ENCODE measurements around the gene RFWD3.
"Not testable (repeated sequence)": the region's sequence is repeated elsewhere in the genome, so short reads cannot be mapped to it uniquely, and the experiment has no call there.

Gene RFWD3

GRCh38 chr16:74660383-74660782, 6.3 kb downstream of the RFWD3 start:
- no peak for DNase-seq

GRCh38 chr16:74659041-74659440, 7.6 kb downstream of the RFWD3 start:
- DNase-seq: no peak

GRCh38 chr16:74657870-74658642, 8.6 kb downstream of the RFWD3 start:
- no peak for DNase-seq

- no peak for DNase-seq
Observed at GRCh38 chr16:74654536-74655050, 12.1 kb downstream of the RFWD3 start.

GRCh38 chr16:74652883-74653282, 13.8 kb downstream of the RFWD3 start:
- DNase-seq: not testable (repeated sequence)

GRCh38 chr16:74652249-74652648, 14.4 kb downstream of the RFWD3 start:
- no peak for DNase-seq

GRCh38 chr16:74651841-74652240, 14.8 kb downstream of the RFWD3 start:
- no peak for DNase-seq

GRCh38 chr16:74650966-74651567, 15.6 kb downstream of the RFWD3 start:
- DNase-seq: no peak

- DNase-seq: no peak
Observed at GRCh38 chr16:74649839-74650504, 16.7 kb downstream of the RFWD3 start.

GRCh38 chr16:74641969-74642368, 24.7 kb downstream of the RFWD3 start:
- no peak for DNase-seq

- no peak for DNase-seq
Observed at GRCh38 chr16:74637742-74638453, 28.8 kb downstream of the RFWD3 start.

GRCh38 chr16:74635303-74635702, 31.4 kb downstream of the RFWD3 start:
- DNase-seq: no peak

GRCh38 chr16:74633686-74634085, 33.0 kb downstream of the RFWD3 start:
- DNase-seq: no peak

- no peak for DNase-seq
Observed at GRCh38 chr16:74627506-74628220, 39.0 kb downstream of the RFWD3 start.

- no peak for DNase-seq
Observed at GRCh38 chr16:74626741-74627416, 39.8 kb downstream of the RFWD3 start.

GRCh38 chr16:74625500-74626350, 41.0 kb downstream of the RFWD3 start:
- DNase-seq: no peak

GRCh38 chr16:74623839-74624235, 42.8 kb downstream of the RFWD3 start:
- no peak for DNase-seq

- DNase-seq: no peak
Observed at GRCh38 chr16:74623214-74623838, 43.4 kb downstream of the RFWD3 start.

- DNase-seq: no peak
Observed at GRCh38 chr16:74622005-74622404, 44.7 kb downstream of the RFWD3 start.

- no peak for DNase-seq
Observed at GRCh38 chr16:74617206-74617788, 49.4 kb downstream of the RFWD3 start.

Measured in stimulated activated CD4-positive, alpha-beta T cell treated with anti-CD3 and anti-CD28 coated beads, Interleukin-2, amount 100 ng/mL, for 24 hours (primary cell).